HS-5 (cell line): ENCODE data around the gene ST3GAL4.

Experiments
- DNase-seq: peaks from one replicate; pipeline ENCODE4 v3.0.0-alpha.2; 2012; ENCODE audit warnings: low read depth

ST3GAL4 gene

GRCh38 chr11:126408496-126408895 is 53.0 kb downstream of the ST3GAL4 start:
- no peak for DNase-seq

GRCh38 chr11:126408901-126409619 is 53.6 kb downstream of the ST3GAL4 start:
- DNase-seq, result no peak

- no peak for DNase-seq
These were observed 54.1 kb downstream of the ST3GAL4 start for GRCh38 chr11:126409620-126409985.

GRCh38 chr11:126410649-126411048 is 55.2 kb downstream of the ST3GAL4 start:
- no peak for DNase-seq

GRCh38 chr11:126411971-126412381 is 56.5 kb downstream of the ST3GAL4 start:
- no peak for DNase-seq

GRCh38 chr11:126413426-126413825 is 57.9 kb downstream of the ST3GAL4 start:
- DNase-seq, result no peak

- no peak for DNase-seq
These were observed 58.4 kb downstream of the ST3GAL4 start for GRCh38 chr11:126413843-126414405.

GRCh38 chr11:126414615-126415014 is 59.1 kb downstream of the ST3GAL4 start:
- DNase-seq, result no peak

GRCh38 chr11:126415128-126415527 is 59.6 kb downstream of the ST3GAL4 start:
- no peak for DNase-seq

- DNase-seq, result no peak
These were observed 60.4 kb downstream of the ST3GAL4 start for GRCh38 chr11:126415669-126416420.

GRCh38 chr11:126416542-126417090 is 61.1 kb downstream of the ST3GAL4 start:
- DNase-seq, result no peak

- DNase-seq, result no peak
These were observed 61.8 kb downstream of the ST3GAL4 start for GRCh38 chr11:126417091-126417862.

GRCh38 chr11:126418887-126419286 is 63.4 kb downstream of the ST3GAL4 start:
- no peak for DNase-seq

- DNase-seq, result no peak
These were observed 64.6 kb downstream of the ST3GAL4 start for GRCh38 chr11:126419801-126420697.

GRCh38 chr11:126420698-126421256 is 65.3 kb downstream of the ST3GAL4 start:
- DNase-seq, result no peak

GRCh38 chr11:126421271-126421671 is 65.8 kb downstream of the ST3GAL4 start:
- DNase-seq, result no peak

- no peak for DNase-seq
These were observed 67.0 kb downstream of the ST3GAL4 start for GRCh38 chr11:126422446-126422845.

GRCh38 chr11:126423154-126423553 is 67.7 kb downstream of the ST3GAL4 start:
- DNase-seq, result no peak

GRCh38 chr11:126423743-126424142 is 68.3 kb downstream of the ST3GAL4 start:
- DNase-seq, result no peak

- DNase-seq, result no peak
These were observed 69.1 kb downstream of the ST3GAL4 start for GRCh38 chr11:126424471-126425039.
